Fibroblast of lung (primary cell): Measurements from ENCODE around the gene ZNF638. TPM values are rescaled to one million over a fixed set of nuclear protein-coding genes. Genes with fewer than 3 reads are reported as not detected.

Source experiments
- DNase-seq, 2 donors: peaks; one replicate each; pipeline versions ENCODE4 v3.0.0 to v3.0.0-alpha.2; 2010; ENCODE audit warnings: low read depth in 2 of 2
- H2AFZ ChIP-seq: 2 replicates; pipeline ENCODE4 v1.5.1; 2012; ENCODE audit warnings: low read length, control low read depth, inconsistent platforms
- H3K27ac ChIP-seq: 2 replicates; pipeline ENCODE4 v1.5.1; 2011; ENCODE audit warnings: low read length, control low read depth; ENCODE audit not compliant: insufficient read depth
- H3K27me3 ChIP-seq: 2 replicates; pipeline ENCODE4 v1.5.1; 2011; ENCODE audit warnings: mild to moderate bottlenecking, low read length; ENCODE audit not compliant: control insufficient read depth, insufficient read depth
- H3K36me3 ChIP-seq: 2 replicates; pipeline ENCODE4 v1.5.1; 2011; ENCODE audit warnings: low read length; ENCODE audit not compliant: control insufficient read depth, insufficient read depth
- H3K4me1 ChIP-seq: 2 replicates; pipeline ENCODE4 v1.5.1; 2011; ENCODE audit warnings: low read length; ENCODE audit not compliant: control insufficient read depth, insufficient read depth; ENCODE audit errors: extremely low read depth
- H3K4me2 ChIP-seq: 2 replicates; pipeline ENCODE4 v1.5.1; 2011; ENCODE audit warnings: low read length, control low read depth; ENCODE audit not compliant: insufficient read depth; ENCODE audit errors: extremely low read depth
- H3K4me3 ChIP-seq, 4 experiments: fragments of 200-600 bp in 1 of 4; sonication (generic) in 1 of 4; replicated peaks in 1 of 4; 2 replicates each; pipeline ENCODE4 v1.5.1; 2011 to 2016; ENCODE audit warnings: low read length in 4 of 4, low read depth in 3 of 4, mild to moderate bottlenecking in 3 of 4, control low read depth in 2 of 4, inconsistent platforms in 1 of 4, mixed read lengths in 1 of 4; ENCODE audit not compliant: insufficient read depth in 1 of 4; ENCODE audit errors: control extremely low read depth in 1 of 4
- H3K79me2 ChIP-seq: 2 replicates; pipeline ENCODE4 v1.5.1; 2012; ENCODE audit warnings: mild to moderate bottlenecking, low read length, inconsistent platforms; ENCODE audit not compliant: control insufficient read depth, insufficient read depth
- H3K9ac ChIP-seq: 2 replicates; pipeline ENCODE4 v1.5.1; 2011; ENCODE audit warnings: mild to moderate bottlenecking, low read length, control low read depth; ENCODE audit not compliant: insufficient read depth
- H3K9me3 ChIP-seq: 2 replicates; pipeline ENCODE4 v1.5.1; 2012; ENCODE audit warnings: low read depth, low read length; ENCODE audit not compliant: control insufficient read depth, insufficient read depth
- H4K20me1 ChIP-seq: 2 replicates; pipeline ENCODE4 v1.5.1; 2011; ENCODE audit warnings: low read length; ENCODE audit not compliant: control insufficient read depth, insufficient read depth; ENCODE audit errors: extremely low read depth
- EZH2 ChIP-seq: IDR thresholded peaks from 2 replicates; pipeline ENCODE4 v1.5.1; 2012; ENCODE audit warnings: low read length, control low read depth, mild to moderate bottlenecking; ENCODE audit errors: missing control alignments
- polyA minus RNA-seq: library from RNA; depleted of rRNA, polyadenylated mRNA; stranded (reverse); fragments of >200 nt; gene quantifications from 2 replicates; pipeline ENCODE4 v1.2.3, GENCODE V29; 2011; ENCODE audit warnings: low replicate concordance
- polyA plus RNA-seq, 2 donors: library from polyadenylated mRNA; depleted of rRNA in 1 of 2; stranded (reverse) in 1 of 2; unstranded in 1 of 2; fragments of >200 nt; gene quantifications; 2 replicates each; pipeline ENCODE4 v1.2.1, GENCODE V29; 2011 to 2012; ENCODE audit warnings: missing spikeins in 1 of 2
- total RNA-seq: library from RNA; depleted of rRNA; stranded (reverse); fragments of >200 nt; gene quantifications from 2 replicates; pipeline ENCODE4 v1.2.1, GENCODE V29; 2014
- TF ChIP-seq, protein P1 (sequence below), 2 donors: IDR thresholded peaks in 1 of 2; conservative IDR thresholded peaks in 1 of 2; 1 replicate in 1 of 2; 2 replicates in 1 of 2; pipeline ENCODE4 v1.5.1; 2011 to 2012; ENCODE audit warnings: low read length in 2 of 2, control low read depth in 1 of 2, inconsistent platforms in 1 of 2, low read depth in 1 of 2, mild to moderate bottlenecking in 1 of 2

ZNF638 gene, protein sequence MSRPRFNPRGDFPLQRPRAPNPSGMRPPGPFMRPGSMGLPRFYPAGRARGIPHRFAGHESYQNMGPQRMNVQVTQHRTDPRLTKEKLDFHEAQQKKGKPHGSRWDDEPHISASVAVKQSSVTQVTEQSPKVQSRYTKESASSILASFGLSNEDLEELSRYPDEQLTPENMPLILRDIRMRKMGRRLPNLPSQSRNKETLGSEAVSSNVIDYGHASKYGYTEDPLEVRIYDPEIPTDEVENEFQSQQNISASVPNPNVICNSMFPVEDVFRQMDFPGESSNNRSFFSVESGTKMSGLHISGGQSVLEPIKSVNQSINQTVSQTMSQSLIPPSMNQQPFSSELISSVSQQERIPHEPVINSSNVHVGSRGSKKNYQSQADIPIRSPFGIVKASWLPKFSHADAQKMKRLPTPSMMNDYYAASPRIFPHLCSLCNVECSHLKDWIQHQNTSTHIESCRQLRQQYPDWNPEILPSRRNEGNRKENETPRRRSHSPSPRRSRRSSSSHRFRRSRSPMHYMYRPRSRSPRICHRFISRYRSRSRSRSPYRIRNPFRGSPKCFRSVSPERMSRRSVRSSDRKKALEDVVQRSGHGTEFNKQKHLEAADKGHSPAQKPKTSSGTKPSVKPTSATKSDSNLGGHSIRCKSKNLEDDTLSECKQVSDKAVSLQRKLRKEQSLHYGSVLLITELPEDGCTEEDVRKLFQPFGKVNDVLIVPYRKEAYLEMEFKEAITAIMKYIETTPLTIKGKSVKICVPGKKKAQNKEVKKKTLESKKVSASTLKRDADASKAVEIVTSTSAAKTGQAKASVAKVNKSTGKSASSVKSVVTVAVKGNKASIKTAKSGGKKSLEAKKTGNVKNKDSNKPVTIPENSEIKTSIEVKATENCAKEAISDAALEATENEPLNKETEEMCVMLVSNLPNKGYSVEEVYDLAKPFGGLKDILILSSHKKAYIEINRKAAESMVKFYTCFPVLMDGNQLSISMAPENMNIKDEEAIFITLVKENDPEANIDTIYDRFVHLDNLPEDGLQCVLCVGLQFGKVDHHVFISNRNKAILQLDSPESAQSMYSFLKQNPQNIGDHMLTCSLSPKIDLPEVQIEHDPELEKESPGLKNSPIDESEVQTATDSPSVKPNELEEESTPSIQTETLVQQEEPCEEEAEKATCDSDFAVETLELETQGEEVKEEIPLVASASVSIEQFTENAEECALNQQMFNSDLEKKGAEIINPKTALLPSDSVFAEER (N-terminal part only)
- 125 and 190 TPM in 2 replicates for total RNA-seq
- polyA plus RNA-seq: 54.3 and 63.8 TPM in 2 replicates
- polyA plus RNA-seq (2012): 43.4 and 44.5 TPM in 2 replicates
- 23.0 and 35.7 TPM in 2 replicates for polyA minus RNA-seq

DNA sequence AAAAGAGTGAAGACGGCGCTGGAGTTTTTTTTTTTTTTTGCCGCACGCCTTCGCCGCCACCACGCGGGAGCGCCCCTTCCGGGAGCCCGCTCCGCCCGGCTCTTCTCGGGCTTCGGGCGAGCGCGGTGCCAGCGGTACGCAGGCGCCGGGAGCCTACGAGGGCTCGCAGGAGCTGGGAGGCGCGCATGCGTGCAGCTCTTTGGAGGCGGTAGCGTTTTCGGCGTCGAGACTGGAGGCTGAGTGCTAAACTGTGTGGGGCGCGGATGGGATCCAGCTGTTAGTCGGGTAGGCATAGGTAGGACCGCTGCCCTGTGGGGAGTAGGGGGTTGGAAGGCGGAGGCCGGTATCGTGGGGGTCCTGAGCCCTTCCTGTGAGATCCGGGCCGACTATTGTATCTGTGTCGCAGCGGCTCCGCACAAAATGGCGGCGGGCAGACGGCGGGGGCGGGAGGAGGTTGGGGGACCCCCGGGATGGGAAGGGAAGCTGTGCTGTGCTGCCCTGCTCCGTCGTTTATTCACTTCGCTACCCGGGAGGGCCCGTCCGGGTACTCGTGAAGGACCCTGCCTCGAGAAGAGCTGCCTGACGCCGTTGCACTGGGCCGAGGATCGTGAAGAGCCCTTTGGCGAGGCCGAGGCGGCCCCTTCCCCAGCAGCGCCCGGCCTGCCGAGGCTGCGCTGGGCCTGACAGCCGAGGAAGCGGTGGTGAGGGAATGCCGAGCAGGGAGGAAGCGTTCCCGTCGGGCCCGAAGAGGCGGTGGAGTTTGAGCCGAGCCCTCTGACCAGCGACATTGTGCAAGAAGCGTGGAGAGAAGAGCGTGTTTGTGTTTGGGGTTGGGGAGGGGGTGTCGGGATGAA is at the start of gene ZNF638:
TSS of gene ZNF638 (plus strand) at position 202 of the 854 bp plus-strand sequence. CDS start 17,173 bp downstream, outside the sequence.
- no peaks in the 10 kb centered on the region for H3K9me3 ChIP-seq
- TF ChIP-seq, protein P1, sequence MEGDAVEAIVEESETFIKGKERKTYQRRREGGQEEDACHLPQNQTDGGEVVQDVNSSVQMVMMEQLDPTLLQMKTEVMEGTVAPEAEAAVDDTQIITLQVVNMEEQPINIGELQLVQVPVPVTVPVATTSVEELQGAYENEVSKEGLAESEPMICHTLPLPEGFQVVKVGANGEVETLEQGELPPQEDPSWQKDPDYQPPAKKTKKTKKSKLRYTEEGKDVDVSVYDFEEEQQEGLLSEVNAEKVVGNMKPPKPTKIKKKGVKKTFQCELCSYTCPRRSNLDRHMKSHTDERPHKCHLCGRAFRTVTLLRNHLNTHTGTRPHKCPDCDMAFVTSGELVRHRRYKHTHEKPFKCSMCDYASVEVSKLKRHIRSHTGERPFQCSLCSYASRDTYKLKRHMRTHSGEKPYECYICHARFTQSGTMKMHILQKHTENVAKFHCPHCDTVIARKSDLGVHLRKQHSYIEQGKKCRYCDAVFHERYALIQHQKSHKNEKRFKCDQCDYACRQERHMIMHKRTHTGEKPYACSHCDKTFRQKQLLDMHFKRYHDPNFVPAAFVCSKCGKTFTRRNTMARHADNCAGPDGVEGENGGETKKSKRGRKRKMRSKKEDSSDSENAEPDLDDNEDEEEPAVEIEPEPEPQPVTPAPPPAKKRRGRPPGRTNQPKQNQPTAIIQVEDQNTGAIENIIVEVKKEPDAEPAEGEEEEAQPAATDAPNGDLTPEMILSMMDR (conservative IDR thresholded peaks at IDR 0.05 in 1 of 2, IDR thresholded peaks at IDR 0.05 in 1 of 2; ENCODE audit: low read depth in 1 of 2, low read length in 2 of 2): peak; percentile 40 to 57
- no peak for TF ChIP-seq EZH2
- no peaks in the 10 kb centered on the region for H3K27me3 ChIP-seq
- peak; percentile 87 to 92 for DNase-seq
- H3K4me3 ChIP-seq: peak within 1 kb of the TSS; percentile 74 to 99 (median 86)
- H3K4me2 ChIP-seq: peak within 1 kb of the TSS; percentile 87
- peak within 1 kb of the TSS; percentile 90 for H3K27ac ChIP-seq
- no peaks in the 10 kb centered on the region for H3K36me3 ChIP-seq
- peak within 1 kb of the TSS; percentile 97 for H2AFZ ChIP-seq
- H3K79me2 ChIP-seq: peaks cover 46% of the 10 kb centered on the region
- H4K20me1 ChIP-seq: peaks cover 4% of the 10 kb centered on the region
- H3K9ac ChIP-seq: peak within 1 kb of the TSS; percentile 98
- H3K4me1 ChIP-seq: peaks cover 5% of the 10 kb centered on the region

DNA sequence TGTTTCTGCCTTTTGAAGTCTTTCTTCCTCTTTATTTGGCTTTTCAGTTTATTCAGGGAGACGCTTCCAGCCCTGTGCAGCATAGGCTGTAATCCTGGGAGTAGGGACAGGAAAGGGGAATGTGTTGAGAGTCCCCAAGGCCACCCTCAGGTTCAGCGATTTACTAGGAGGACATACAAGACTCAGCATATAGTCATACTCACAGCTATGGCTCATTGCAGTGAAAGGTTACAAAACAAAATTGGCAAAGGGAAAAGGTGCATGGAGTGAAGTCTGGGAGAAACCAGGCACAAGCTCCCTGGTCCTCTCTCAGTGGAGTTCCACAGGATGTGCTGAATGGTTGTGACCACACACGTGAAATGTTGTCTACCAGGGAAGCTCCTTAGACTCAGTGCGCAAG is 49.6 kb upstream of the ZNF638 start:
- H2AFZ ChIP-seq: no peak overlapping the region
- no peaks in the 10 kb centered on the region for H4K20me1 ChIP-seq
- H3K4me3 ChIP-seq: no peak overlapping the region
- no peaks in the 10 kb centered on the region for H3K36me3 ChIP-seq
- DNase-seq: no peak
- H3K9ac ChIP-seq: no peak overlapping the region
- no peak overlapping the region for H3K4me2 ChIP-seq
- no peaks in the 10 kb centered on the region for H3K9me3 ChIP-seq
- no peak overlapping the region for H3K27ac ChIP-seq
- no peaks in the 10 kb centered on the region for H3K4me1 ChIP-seq
- TF ChIP-seq, protein P1 (conservative IDR thresholded peaks at IDR 0.05 in 1 of 2, IDR thresholded peaks at IDR 0.05 in 1 of 2; ENCODE audit: low read depth in 1 of 2, low read length in 2 of 2): no peak
- TF ChIP-seq EZH2: no peak
- no peaks in the 10 kb centered on the region for H3K79me2 ChIP-seq
- peaks cover 7% of the 10 kb centered on the region for H3K27me3 ChIP-seq
